ENCODE data around the gene GOLGA1. TPM values are rescaled to one million over a fixed set of nuclear protein-coding genes. Genes with fewer than 3 reads are reported as not detected.
A peak's percentile ranks its signal among the peaks of the same experiment; 100 is the strongest.

GOLGA1 gene
- total RNA-seq, 6 donors from 2014 or later, result 15.5 to 53.4 (median 19.8) TPM

- WGBS, 2 donors, result 0% methylated on average over 3 to 17 of the region's 17 CpGs
- TF ChIP-seq POLR2AphosphoS5 (IDR thresholded peaks at IDR 0.05) (no peak), EP300 (IDR thresholded peaks at IDR 0.05) (no peak), POLR2A (IDR thresholded peaks at IDR 0.05) (no peak), CTCF (IDR thresholded peaks at IDR 0.05) (no peak)
- H3K36me3 ChIP-seq, result peaks cover 0 to 26% (median 4%) of the 10 kb centered on the region in 4 donors
- ATAC-seq (ENCODE audit: low FRiP score in 2 of 2) (peak in 1 of 2 donors; percentile 71), DNase-seq (no peak)
- H3K27ac ChIP-seq, result peak overlapping the region; percentile 95 to 98 (median 96)
- no peaks in the 10 kb centered on the region for H3K27me3 ChIP-seq
- H3K9me3 ChIP-seq, result no peaks in the 10 kb centered on the region
- H3K4me1 ChIP-seq, result peaks cover 11 to 22% (median 13%) of the 10 kb centered on the region in 4 donors
- peak overlapping the region; percentile 59 to 90 (median 82) for H3K4me3 ChIP-seq
Observed at GRCh38 chr9:124940521-124940893, 376 bp downstream of the GOLGA1 start.

- TF ChIP-seq POLR2AphosphoS5 (IDR thresholded peaks at IDR 0.05) (no peak), EP300 (IDR thresholded peaks at IDR 0.05) (no peak)
- no peak for ATAC-seq (ENCODE audit: low FRiP score in 2 of 2)
- Histone ChIP-seq H3K27ac (peak overlapping the region; percentile 95 to 98 (median 96)), H3K36me3 (peaks cover 0 to 32% (median 7%) of the 10 kb centered on the region in 4 donors), H3K4me1 (peaks cover 11 to 22% (median 13%) of the 10 kb centered on the region in 4 donors), H3K27me3 (no peaks in the 10 kb centered on the region), H3K9me3 (no peaks in the 10 kb centered on the region), H3K4me3 (peak overlapping the region in 3 of 4 donors; percentile 59 to 85 (median 79))
- DNase-seq, result no peak
Observed at GRCh38 chr9:124939944-124940343, 939 bp downstream of the GOLGA1 start.

- ATAC-seq (ENCODE audit: low FRiP score in 2 of 2), result no peak
- DNase-seq, result no peak
- H3K36me3 ChIP-seq, result peaks cover 0 to 83% (median 32%) of the 10 kb centered on the region in 4 donors
Observed at GRCh38 chr9:124934290-124934689, 6.6 kb downstream of the GOLGA1 start.

GRCh38 chr9:124932333-124932732 lies 8.6 kb downstream of the GOLGA1 start:
- DNase-seq (no peak), ATAC-seq (ENCODE audit: low FRiP score in 2 of 2) (no peak)
- Histone ChIP-seq H3K36me3 (peaks cover 3 to 89% (median 40%) of the 10 kb centered on the region in 4 donors), H3K9me3 (no peaks in the 10 kb centered on the region), H3K27ac (no peak overlapping the region), H3K4me1 (no peaks in the 10 kb centered on the region), H3K4me3 (no peak overlapping the region), H3K27me3 (no peaks in the 10 kb centered on the region)
- TF ChIP-seq POLR2A (IDR thresholded peaks at IDR 0.05) (no peak), POLR2AphosphoS5 (IDR thresholded peaks at IDR 0.05) (no peak), CTCF (IDR thresholded peaks at IDR 0.05) (no peak), EP300 (IDR thresholded peaks at IDR 0.05) (no peak)
- 76 to 91% methylated on average over 1 of the region's 1 CpG for WGBS, 2 donors

More at GRCh38 chr9:124934290-124934689, 6.6 kb downstream of the GOLGA1 start:
- Histone ChIP-seq H3K27ac (no peak overlapping the region), H3K4me1 (peaks cover 0 to 5% (median 0%) of the 10 kb centered on the region in 4 donors), H3K27me3 (no peaks in the 10 kb centered on the region), H3K9me3 (no peaks in the 10 kb centered on the region), H3K4me3 (no peak overlapping the region)
- TF ChIP-seq POLR2AphosphoS5 (IDR thresholded peaks at IDR 0.05) (no peak), POLR2A (IDR thresholded peaks at IDR 0.05) (no peak), EP300 (IDR thresholded peaks at IDR 0.05) (no peak), CTCF (IDR thresholded peaks at IDR 0.05) (no peak)

GRCh38 chr9:124929464-124929863 lies 11.4 kb downstream of the GOLGA1 start:
- H3K36me3 ChIP-seq, result peaks cover 3 to 89% (median 35%) of the 10 kb centered on the region in 4 donors
- no peaks in the 10 kb centered on the region for H3K4me1 ChIP-seq
- no peaks in the 10 kb centered on the region for H3K9me3 ChIP-seq
- H3K27me3 ChIP-seq, result no peaks in the 10 kb centered on the region
- H3K4me3 ChIP-seq, result no peak overlapping the region
- no peak for TF ChIP-seq CTCF (IDR thresholded peaks at IDR 0.05)
- no peak for TF ChIP-seq POLR2A (IDR thresholded peaks at IDR 0.05)
- TF ChIP-seq POLR2AphosphoS5 (IDR thresholded peaks at IDR 0.05), result no peak
- TF ChIP-seq EP300 (IDR thresholded peaks at IDR 0.05), result no peak
- H3K27ac ChIP-seq, result no peak overlapping the region
- DNase-seq (no peak), ATAC-seq (ENCODE audit: low FRiP score in 2 of 2) (no peak)
- 87 to 92% methylated on average over 3 of the region's 3 CpGs for WGBS, 2 donors

All from upper lobe of left lung (tissue), 6 donors.